ENCODE data around the gene RASAL2. TPM values are rescaled to one million over a fixed set of nuclear protein-coding genes. Genes with fewer than 3 reads are reported as not detected.

RASAL2 gene
- total RNA-seq, 4 donors from 2014 or later, result 19.7 to 36.7 (median 27.4) TPM

- no peak for TF ChIP-seq CTCF (IDR thresholded peaks at IDR 0.05; ENCODE audit: low read depth)
Measured at GRCh38 chr1:178224358-178224757, 130.5 kb downstream of the RASAL2 start.

- TF ChIP-seq CTCF (IDR thresholded peaks at IDR 0.05; ENCODE audit: low read depth), result no peak
Measured at GRCh38 chr1:178230881-178231409, 137.0 kb downstream of the RASAL2 start.

- TF ChIP-seq CTCF (IDR thresholded peaks at IDR 0.05; ENCODE audit: low read depth), result no peak
Measured at GRCh38 chr1:178232108-178232507, 138.2 kb downstream of the RASAL2 start.

- TF ChIP-seq CTCF (IDR thresholded peaks at IDR 0.05; ENCODE audit: low read depth), result no peak
Measured at GRCh38 chr1:178232949-178233348, 139.0 kb downstream of the RASAL2 start.

DNA sequence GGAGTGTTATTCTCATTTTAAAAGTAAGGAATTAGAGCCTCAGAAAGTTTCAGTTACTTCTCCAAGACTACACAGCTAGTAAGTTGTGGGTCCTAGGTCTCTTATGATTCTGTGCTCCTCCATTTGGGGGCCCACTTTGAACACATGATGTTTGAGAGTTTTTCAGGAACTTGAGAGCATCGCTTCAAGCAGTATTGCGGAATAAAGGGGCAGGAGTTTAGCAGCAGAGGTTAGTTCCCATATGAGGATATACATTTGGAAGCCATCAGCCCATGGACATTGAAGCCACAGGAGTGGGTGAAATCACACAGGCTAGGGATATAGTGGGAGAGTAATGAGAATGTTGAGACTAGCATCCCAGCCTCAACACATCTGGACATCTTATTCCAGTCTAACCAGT, 143.2 kb downstream of the RASAL2 start:
- TF ChIP-seq CTCF (IDR thresholded peaks at IDR 0.05; ENCODE audit: low read depth), result no peak

GRCh38 chr1:178238722-178239510, 145.0 kb downstream of the RASAL2 start:
- TF ChIP-seq CTCF (IDR thresholded peaks at IDR 0.05; ENCODE audit: low read depth), result no peak

- TF ChIP-seq CTCF (IDR thresholded peaks at IDR 0.05; ENCODE audit: low read depth), result no peak
Measured at GRCh38 chr1:178241057-178241456, 147.2 kb downstream of the RASAL2 start.

Measured in subcutaneous adipose tissue (tissue), 4 donors.